HG03442 (cell line): Measurements from ENCODE around the gene CMSS1.
A peak's percentile ranks its signal among the peaks of the same experiment; 100 is the strongest.
"Not testable (repeated sequence)": the region's sequence is repeated elsewhere in the genome, so short reads cannot be mapped to it uniquely, and the experiment has no call there.

ENCODE experiments used
- ATAC-seq: cut with Tn5 transposase; IDR thresholded peaks from one replicate; pipeline ENCODE4 v1.9.1; 2021; ENCODE audit warnings: mild to moderate bottlenecking, moderate library complexity; ENCODE audit not compliant: unreplicated experiment

The CMSS1 gene

DNA sequence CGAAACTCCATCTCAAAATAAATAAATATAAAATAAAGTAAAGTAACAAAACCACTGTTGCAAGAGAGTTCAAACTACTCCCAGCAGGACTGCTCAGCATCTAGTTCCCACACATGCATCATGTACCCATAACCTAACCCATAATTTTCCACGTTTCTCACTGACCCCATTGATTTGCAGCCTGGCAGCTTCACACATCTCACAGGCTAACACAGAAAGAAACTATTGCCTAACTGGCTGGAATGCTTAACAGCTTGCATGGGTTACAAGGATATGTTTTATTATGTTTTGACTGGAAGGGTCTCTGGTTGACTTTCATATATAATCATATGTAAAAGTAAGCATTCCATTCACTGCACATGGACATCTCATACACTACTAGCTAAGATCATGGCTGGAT is 387.5 kb downstream of the CMSS1 start:
- no peak for ATAC-seq

DNA sequence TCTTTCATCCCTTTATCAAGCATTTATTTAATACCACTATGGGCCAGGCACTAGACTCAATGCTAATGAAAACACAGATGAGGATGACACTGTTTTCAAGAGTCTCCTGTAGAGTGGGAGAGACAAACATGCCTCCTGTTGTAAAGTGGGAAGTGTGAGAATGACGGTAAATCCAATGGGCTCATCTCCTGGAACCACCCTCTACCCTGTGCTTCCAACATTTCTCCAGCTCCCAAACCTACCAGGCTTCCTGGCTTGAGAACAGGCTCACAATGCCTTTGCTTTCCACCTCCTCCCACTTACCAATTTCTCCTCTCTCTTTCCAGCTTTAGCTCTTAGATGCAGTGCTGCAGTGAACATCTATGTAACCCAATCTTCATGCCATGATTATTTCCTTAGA is 389.0 kb downstream of the CMSS1 start:
- ATAC-seq: no peak

DNA sequence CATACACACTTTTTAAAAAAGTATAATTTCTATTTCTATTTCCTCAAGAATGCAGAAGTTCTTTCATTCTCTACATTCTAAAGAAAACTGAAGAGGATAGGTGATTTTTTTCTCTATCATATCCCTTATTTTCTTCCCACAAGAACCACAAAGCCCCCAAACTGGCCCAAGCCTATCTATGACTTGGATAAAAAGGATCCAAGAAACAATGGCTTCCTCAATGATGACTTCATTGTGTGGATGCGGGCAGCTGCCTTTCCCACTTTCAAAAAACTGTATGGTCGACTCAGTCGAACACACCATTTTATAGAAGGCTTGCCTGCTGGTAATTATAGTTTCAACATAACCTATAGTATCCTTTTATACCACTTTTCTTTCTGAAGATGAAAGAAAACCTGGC is 390.2 kb downstream of the CMSS1 start:
- ATAC-seq: no peak

DNA sequence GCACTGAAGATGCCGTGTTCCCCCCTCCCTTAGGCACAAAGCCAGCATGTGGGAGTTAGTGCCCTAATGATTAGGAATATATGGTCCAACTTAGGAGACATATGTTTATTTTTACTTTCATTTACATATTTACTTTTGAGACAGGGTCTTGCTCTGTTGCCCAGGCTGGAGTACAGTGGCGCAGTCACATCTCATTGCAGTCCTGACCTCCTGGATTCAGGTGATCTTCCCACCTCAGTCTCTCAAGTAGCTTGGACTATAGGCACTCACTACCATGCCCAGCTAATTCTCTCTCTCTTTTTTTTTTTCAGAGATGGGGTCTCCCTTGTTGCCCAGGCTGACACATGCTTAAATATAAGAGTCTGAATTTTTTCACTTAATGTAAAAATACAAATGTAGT is 391.5 kb downstream of the CMSS1 start:
- ATAC-seq: no peak

DNA sequence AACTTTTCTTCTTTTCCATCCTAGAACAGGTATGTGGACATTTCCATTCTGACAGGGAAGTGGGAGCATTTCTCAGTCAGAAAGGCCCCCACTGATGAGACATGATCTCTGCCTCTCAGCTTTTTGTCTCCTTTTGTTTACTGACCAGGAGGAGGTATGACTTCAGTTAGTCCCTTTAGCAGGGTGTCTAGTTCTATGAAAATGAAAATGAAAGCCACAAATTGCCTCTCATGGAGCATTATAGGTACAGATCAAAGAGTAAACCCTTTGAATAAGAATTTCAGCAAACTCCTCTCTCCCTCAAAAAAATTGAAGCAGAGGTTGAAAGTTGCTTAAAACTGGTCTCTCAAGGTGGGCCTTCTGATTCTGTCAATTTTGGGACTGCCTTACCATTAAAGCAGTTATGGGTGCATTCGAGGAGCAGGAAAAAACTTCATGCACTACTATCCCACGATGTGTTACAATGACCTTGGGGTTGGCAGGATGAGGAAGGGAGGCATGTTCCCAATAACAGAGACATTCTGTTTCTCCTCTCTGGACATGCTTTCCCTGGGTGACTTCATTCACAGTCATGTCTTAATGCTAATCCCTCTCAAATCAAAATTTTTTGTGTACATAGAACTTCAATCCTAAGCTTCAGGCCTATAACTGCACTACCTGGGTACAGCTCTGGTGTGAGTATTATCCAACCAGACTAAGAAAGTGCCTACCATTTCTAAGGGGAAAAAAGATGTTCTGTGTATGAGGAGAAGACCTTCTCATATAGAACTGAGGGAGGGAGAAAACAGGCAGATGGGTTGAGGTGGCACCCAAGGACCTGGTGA is 392.5 kb downstream of the CMSS1 start:
- peak; percentile 94 for ATAC-seq

DNA sequence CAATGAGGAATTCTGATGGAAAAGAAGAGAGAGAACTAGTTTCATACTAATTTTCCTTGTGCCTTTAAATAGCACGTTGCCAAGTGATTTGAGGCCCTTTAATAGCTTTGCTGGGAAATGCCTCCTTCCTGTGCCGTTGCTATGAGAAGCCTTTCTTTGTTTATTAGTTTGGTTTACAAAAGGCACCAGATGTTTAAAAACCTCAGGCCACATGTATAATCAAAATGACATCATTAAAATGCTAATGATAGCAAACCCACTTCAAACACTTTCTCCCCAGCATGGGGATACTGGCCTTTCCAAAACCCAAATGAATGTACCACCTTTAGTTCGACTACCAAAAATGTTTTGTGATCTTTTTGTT is 393.1 kb downstream of the CMSS1 start:
- no peak for ATAC-seq

DNA sequence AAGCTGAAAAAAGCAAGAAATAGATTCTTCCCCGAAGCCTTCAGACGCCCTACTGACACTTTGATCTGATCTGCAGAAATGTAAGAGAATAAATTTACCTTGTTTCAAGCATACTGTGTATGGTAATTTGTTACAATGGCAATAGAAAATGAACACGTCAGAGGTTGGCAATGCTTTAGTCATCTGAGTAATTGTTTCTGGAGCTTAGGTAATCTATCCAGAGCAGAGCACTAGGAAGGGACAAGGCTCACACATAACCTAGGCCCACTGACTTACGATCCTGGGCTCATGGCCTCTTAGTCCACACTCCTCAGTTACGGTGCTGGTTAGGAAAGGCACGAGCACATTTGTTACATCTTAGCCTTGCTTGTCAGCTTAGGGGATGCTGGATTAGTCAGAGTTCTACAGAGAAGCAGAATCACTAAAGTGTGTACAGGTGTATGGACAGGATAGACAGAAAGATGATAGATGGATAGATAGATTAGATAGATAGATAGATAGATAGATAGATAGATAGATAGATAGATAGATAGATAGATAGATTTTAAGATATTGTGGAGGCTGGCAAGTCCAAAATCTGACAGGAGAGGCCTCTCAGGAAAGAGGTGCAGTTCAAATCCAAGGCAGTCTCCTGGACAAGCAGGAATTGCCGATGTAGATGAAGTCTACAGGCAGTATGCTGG is 396.4 kb downstream of the CMSS1 start:
- ATAC-seq: no peak

DNA sequence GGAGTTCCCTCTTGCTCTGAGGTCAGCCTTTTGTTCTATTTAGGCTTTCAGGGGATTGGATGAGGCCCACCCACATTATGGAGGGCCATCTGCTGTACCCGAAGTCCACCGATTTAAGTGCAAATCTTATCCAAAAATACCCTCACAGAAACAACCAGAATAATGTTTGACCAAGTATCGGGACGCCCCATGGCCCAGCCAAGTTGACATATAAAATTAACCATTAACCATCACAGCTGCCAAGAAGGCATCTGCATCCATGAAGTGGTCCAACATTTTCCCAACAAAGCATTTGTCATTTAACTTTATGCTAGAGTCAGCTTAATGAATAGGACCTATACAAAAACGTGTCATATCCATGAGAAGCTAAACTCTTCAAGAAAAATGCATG is 396.9 kb downstream of the CMSS1 start:
- no peak for ATAC-seq

DNA sequence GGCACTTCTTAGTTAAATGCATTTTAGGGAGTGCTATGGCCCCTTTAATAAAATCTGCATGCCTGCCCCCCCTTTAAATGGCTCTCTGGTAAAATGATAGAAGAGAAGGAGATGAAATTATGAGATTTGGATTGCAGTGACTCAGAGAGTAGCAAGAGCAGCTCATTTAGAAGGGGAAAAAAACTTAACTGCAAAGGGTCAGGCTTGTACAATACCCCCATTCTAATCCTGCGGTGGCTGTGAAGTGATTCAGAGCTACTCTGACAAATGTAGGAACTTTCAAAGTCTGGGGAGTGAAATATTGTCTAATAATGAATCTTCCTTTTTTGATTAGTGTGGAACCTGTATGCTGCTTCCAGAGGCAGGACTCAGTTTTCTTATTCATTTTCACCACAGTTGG is 399.1 kb downstream of the CMSS1 start:
- no peak for ATAC-seq

DNA sequence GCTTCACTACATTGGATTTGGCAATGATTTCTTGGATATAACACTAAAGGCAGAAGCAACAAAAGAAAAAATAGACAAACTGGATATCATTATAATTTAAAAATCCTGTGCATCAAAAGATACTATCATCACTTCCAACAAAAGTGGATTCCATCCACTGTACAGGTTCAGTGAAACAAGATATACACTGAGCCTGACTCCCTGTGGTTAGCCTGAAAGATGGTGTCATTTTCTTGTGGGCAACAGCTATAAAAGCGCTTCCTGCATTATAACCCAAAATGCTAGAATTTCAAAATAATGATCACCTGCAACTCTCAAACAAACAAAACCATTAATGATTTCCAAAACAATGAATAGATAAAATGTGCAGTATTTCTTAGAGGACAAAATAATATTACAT is 403.5 kb downstream of the CMSS1 start:
- no peak for ATAC-seq

DNA sequence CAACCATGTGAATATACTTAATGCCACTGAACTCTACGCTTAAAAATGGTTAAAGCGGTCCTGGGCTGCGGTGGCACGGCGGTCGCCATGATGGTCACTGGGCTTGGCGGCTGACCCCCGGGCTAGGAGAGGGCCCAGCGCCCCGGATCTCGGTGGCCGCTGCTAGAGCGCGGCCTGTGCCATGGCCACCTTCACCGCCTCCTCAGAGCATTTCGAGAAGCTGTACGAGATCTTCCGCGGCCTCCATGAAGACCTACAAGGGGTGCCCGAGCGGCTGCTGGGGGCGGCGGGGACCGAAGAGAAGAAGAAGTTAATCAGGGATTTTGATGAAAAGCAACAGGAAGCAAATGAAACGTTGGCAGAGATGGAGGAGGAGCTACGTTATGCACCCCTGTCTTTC is 407.5 kb downstream of the CMSS1 start:
- no peak for ATAC-seq

DNA sequence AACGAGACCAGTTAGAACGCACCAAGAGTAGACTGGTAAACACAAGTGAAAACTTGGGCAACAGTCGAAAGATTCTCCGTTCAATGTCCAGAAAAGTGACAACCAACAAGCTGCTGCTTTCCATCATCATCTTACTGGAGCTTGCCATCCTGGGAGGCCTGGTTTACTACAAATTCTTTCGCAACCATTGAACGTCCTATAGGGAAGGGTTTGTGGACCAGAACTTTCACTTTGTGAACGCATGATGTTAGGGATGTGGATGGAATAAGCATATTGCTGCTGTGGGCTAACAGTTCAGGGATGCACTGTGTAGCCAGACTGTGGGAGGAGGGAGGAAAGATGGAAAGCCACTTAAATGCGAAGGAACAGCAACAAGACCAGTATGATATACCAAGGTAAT is 408.2 kb downstream of the CMSS1 start:
- no peak for ATAC-seq

DNA sequence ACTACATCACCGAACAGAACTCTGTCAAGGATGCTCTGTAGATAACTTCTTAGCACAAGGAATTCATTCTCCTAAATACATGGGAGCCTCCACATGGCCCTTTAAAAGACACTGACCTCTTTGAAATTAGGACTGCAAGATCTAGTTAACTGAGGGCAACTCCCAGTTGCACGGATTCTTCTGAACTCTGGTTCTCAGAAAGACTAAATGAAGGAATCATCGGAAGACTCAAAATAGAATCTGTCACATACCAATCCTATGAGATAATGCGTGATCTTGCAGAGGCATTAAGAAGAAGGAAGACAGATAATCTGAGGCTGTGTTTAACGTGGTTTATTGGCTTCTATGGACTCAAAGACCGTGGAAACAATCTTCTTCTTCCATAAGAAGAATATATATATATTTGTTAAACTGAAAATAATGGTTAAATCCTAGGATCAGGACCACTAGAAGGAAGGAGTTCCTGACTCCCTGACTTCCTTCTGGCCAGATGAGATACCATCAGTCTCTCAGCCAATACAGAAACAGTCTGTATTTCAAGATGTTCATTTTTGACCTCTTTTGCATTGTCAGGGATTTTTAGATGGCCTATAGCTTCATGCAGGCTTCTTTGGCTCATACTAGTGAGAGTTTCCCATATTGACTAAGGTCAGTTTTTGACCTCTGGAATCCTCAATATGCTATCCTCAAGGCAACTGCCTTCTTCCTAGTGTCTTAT is 409.2 kb downstream of the CMSS1 start:
- no peak for ATAC-seq

DNA sequence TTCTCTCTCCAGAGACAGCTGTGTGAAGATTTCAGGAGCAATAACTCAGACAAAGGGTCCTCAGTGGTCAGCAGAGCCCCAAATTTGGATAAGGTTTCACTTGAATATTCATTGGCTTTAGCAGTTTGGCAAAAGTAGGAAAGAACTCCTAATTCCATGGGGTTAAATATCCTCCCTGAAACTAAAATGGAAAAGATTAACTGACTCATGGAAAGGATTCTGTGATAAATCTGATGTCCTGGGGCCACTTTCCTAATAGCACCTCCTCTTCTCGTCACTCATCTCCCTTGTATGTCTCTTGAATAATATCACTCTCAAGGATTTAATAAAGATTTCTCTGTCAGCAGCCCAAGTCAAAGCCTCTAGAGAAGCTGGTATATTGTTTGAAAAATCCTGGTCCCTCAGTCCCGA is 409.9 kb downstream of the CMSS1 start:
- no peak for ATAC-seq

DNA sequence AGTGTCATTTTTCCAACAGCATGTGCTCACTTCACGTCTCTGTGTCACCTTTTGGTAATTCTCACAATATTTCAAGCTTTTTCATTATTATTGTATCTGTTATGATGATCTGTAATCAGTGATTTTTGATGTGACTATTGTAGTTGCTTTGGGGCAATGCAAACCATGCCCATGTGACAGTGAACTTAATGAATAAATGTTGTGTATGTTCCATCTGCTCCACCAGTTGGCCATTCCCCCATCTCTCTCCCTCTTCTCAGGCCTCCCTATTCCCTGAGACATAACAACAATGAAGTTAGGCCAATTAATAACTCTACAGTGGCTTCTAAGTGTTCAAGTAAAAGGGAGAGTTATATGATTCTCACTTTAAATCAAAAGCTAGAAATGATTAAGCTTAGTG is 410.6 kb downstream of the CMSS1 start:
- no peak for ATAC-seq

DNA sequence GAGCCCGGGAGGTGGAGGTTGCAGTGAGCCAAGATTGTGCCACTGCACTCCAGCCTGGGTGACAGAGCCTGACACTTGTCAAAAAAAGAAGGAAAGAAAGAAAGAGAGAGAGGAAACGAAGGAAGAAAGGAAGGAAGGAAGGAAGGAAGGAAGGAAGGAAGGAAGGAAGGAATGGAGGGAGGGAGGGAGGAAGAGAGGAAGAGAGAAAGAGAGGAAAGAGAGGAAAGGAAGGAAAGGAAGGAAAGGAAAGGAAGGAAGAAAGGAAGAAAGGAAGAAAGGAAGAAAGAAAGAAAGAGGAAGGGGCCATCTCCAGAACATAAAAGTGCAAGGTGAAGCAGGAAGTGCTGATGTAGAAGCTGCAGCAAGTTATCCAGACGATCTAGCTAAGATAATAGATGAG is 411.5 kb downstream of the CMSS1 start:
- ATAC-seq: not testable (repeated sequence)

DNA sequence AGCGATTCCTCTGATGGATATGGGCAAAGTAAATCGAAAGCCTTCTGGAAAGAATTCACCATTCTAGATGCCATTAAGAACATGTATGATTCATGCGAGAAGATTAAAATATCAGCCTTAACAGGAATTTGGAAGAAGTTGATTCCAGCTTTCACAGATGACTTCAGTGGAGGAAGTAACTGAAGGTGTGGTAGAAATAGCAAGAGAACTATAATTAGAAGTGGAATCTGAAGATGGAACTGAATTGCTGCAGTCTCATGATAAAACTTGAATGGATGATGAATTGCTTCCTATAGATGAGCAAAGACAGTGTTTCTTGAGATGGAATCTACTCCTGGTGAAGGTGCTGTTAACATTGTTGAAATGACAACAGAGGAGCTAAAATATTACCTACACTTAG is 413.0 kb downstream of the CMSS1 start:
- ATAC-seq: no peak
